AML-193 (cell line): Measurements from ENCODE around the gene IL15RA.
"Not testable (repeated sequence)": the region's sequence is repeated elsewhere in the genome, so short reads cannot be mapped to it uniquely, and the experiment has no call there.

Experiments used
- DNase-seq, 2 experiments: peaks; one replicate each; lab custom pipeline; 2025; lab: John Stamatoyannopoulos, UW

IL15RA gene

DNA sequence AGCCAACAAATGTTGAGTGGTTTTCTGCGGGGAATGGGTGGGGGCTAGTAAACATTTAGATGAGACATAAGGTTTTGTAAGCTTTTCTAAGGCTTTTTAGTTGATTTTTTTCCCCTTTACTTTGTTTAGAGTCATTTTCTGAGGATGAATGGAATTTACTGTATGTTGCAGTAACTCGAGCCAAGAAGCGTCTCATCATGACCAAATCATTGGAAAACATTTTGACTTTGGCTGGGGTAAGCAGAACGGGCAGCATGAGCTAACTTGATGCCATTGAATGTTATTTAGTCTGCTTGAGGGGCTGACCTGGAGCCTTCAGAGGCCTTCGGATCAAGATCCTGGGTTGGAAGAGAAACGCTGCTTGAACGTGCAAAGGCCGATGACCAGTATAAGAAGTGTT is 50.0 kb downstream of the IL15RA start:
- DNase-seq: no peak

- no peak for DNase-seq
Observed at GRCh38 chr10:5924889-5925288, 52.5 kb downstream of the IL15RA start.

- DNase-seq: no peak
Observed at GRCh38 chr10:5921746-5922145, 55.6 kb downstream of the IL15RA start.

DNA sequence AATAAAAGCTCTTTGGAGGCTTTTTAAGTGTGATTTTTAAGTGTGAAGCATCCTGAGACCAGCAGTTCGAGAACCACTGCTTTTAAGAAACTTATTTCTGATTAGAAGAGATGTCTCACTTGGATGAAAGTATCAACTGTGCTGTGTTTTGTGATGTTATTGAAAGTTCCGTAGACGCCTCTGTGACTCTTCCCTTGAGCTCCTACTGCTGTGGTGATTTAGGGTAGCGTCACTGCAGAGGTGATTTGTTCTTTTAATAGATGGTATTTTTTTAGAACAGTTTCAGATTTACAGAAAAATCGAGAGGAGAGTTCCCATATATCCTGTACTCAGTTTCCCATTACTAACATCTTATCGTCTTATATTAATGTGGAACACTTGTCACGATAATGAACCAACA is 57.8 kb downstream of the IL15RA start:
- no peak for DNase-seq

DNA sequence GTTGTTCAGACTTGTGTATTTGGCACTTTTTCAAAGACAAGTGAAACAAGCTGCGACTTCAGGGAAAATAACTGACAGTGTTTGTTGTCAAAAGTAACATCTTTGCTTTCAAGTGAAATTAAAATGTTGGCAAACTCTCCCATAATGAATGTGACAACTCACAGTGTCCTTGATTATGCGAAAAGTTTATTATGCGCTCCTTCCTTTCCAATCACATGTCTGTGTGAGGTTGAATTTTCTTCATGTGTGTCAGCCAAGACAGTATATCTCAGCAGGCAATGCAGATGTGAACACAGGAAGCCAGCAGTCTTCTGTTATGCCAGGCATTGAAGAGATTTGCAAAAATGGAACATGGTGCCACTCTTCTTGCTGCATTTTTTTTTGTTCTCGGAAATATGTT is 58.6 kb downstream of the IL15RA start:
- DNase-seq: no peak

DNA sequence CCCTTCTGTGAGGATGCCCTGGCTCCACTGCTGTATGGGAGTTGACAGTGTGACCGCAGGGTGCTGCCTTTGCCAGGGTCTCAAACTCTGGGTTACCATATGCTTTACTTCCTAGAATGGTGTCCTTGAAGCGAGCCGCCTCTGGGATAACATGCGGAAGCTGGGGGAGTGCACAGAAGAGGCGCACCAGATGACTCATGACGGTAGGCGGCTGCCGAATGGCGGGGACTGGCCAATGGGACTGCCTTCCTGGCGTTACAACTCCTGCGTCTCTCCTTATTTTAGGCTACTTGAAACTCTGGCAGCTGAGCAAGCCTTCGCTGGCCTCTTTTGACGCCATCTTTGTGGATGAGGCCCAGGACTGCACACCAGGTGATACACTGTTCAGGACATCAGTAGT is 60.0 kb downstream of the IL15RA start:
- DNase-seq: no peak

- DNase-seq: no peak
Observed at GRCh38 chr10:5915451-5915850, 61.9 kb downstream of the IL15RA start.

GRCh38 chr10:5913736-5914135 is 63.6 kb downstream of the IL15RA start:
- DNase-seq: no peak

DNA sequence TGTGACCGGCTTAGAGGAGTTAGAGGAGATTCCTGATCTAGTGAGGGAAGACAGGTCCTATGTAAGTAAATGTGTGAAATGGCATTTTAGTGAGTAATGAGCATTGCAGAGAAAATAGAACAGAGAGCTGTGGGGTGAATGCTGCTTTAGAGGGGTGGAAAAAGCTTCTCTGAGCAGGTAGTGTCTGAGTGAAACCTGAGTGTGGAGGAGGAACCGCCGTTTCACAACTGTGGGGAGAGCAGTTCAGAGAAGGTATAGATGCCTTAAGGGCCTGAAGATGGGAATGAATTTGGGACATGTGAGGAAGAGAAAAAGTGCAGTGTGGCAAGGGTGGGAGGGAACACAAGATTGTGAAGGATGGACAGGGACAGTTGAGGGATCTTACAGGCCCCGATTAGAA is 65.7 kb downstream of the IL15RA start:
- no peak for DNase-seq

DNA sequence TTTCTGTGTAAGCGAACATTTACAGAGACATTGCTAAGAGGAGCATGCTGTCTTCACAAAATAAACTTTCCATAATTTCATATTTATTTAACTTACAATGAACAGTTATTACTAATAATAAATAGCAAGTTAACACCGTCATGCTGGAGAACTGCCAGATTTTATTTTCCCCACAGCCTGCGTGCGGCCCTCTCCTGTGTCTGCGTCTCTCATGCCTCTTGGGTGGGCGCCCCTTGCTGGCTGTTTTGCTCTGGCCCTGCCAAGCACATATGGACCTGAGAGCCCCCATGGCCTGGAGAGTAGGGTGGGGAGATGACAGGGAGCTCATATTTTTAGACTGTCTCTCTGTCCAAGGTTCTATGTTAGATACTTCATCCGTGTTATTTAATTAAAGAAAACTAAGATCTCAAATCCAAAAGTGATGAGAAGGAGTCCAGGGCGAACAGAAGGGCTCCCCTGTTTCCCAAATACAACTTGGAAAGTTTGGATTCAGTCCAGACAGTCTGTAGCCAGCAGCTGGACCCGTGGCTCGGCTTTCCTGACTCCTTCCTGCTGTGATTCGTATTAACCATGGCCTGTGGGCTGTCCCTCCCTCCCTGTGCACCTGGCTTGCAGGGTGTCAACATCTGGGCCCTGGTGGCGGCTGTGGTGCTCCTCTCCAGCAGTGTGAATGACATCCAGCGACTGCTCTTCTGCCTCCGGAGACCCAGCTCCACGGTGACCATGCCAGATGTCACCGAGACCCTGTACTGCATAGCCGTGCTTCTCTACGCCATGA is 66.8 kb downstream of the IL15RA start:
- no peak for DNase-seq

DNA sequence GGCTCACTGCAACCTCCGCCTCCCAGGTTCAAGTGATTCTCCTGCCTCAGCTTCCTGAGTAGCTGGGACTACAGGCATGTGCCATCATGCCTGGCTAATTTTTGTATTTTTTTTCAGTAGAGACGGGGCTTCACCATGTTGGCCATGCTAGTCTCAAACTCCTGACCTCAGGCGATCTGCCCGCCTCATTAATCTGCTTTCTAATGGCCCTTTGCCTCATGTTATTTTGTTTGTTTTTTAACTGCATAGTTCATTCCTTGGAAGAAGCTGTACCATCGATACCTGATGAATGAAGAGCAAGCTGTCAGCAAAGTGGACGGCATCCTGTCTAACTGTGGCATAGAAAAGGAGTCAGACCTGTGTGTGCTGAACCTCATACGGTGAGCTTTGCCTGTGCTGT is 68.7 kb downstream of the IL15RA start:
- not testable (repeated sequence) for DNase-seq

- no peak for DNase-seq
Observed at GRCh38 chr10:5906651-5907050, 70.7 kb downstream of the IL15RA start.

GRCh38 chr10:5905854-5906507 is 71.4 kb downstream of the IL15RA start:
- no peak for DNase-seq

GRCh38 chr10:5904227-5904626 is 73.1 kb downstream of the IL15RA start:
- no peak for DNase-seq

GRCh38 chr10:5903563-5903962 is 73.8 kb downstream of the IL15RA start:
- DNase-seq: no peak

DNA sequence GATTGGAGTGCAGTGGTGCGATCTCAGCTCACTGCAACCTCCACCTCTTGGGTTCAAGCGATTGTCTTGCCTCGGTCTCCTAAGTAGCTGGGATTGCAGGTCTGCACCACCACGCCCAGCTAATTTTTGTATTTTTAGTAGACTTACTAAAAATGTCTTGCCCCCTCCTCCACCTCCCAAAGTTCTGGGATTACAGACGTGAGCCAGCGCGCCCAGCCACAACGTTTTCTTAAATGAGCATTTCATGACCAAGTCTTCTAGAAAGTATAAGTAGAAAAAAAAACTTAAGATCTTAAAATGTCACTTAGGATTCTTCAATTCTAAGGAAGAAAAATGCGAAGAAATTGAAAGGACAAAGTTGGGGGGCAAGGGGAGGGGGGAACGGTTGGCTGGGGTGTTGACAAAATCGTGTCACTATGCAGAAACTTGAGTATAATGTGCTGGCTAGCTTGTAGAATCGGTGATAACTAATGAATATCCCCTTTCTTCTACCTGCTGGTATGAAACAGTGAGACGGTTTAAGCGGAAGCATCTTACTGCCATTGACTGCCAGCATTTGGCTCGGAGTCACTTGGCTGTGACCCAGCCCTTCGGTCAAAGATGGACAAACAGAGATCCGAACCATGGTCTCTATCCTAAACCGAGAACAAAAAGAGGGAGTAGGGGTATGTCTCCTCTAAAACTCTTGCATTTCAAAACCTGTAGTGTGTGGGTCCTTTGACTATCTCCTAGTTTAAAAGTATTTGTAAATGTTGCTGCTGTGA is 74.7 kb downstream of the IL15RA start:
- no peak for DNase-seq
